HG02678 (cell line): ENCODE results near the gene DLAT.
"Not testable (repeated sequence)": the region's sequence is repeated elsewhere in the genome, so short reads cannot be mapped to it uniquely, and the experiment has no call there.

Experiments used
- ATAC-seq: cut with Tn5 transposase; IDR thresholded peaks from one replicate; pipeline ENCODE4 v1.9.1; 2021; ENCODE audit warnings: mild to moderate bottlenecking, moderate library complexity; ENCODE audit not compliant: unreplicated experiment

The DLAT gene

DNA sequence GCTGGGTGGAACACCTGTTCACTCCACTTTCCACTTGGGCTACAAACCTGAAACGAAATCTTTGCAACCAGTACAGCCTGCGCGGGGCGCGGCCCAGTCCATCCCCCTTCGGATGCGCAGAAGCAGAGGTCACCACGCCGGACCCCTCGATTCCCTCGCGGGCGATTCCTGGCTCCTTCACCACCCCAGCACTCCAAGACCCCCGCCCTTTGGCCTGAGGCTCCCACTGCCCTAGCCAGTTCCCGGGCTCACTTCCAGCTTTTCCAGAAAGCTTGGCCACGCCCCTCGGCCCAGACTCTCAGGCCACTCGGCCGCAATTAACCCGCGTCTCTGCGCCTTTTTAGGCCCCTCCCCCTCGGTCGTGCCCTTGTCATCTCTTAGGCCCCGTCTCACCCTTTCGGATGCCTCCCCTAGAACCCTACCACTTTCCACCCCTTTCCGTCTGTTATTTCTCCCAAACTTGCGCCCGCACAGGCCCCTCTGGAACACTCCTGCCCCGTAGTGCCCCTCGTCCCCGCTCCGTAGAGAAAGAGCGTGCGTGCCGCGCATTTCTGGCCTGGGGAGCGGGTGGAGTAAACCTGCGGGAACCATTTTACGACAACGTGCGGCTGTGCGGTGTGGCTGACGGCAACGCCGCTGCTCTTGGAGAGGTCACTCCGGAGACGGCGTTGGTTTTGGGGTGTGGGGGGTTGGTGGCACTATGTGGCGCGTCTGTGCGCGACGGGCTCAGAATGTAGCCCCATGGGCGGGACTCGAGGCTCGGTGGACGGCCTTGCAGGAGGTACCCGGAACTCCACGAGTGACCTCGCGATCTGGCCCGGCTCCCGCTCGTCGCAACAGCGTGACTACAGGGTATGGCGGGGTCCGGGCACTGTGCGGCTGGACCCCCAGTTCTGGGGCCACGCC, at the start of gene DLAT:
DLAT (plus strand) TSS at position 636 of the 906 bp plus-strand sequence; CDS start at position 701, 65 bp downstream.
- peak; percentile 74 for ATAC-seq

GRCh38 chr11:111976119-111976766, 49.0 kb upstream of the DLAT start:
- ATAC-seq, result no peak

- no peak for ATAC-seq
Observed at GRCh38 chr11:111976767-111977145, 48.5 kb upstream of the DLAT start.

DNA sequence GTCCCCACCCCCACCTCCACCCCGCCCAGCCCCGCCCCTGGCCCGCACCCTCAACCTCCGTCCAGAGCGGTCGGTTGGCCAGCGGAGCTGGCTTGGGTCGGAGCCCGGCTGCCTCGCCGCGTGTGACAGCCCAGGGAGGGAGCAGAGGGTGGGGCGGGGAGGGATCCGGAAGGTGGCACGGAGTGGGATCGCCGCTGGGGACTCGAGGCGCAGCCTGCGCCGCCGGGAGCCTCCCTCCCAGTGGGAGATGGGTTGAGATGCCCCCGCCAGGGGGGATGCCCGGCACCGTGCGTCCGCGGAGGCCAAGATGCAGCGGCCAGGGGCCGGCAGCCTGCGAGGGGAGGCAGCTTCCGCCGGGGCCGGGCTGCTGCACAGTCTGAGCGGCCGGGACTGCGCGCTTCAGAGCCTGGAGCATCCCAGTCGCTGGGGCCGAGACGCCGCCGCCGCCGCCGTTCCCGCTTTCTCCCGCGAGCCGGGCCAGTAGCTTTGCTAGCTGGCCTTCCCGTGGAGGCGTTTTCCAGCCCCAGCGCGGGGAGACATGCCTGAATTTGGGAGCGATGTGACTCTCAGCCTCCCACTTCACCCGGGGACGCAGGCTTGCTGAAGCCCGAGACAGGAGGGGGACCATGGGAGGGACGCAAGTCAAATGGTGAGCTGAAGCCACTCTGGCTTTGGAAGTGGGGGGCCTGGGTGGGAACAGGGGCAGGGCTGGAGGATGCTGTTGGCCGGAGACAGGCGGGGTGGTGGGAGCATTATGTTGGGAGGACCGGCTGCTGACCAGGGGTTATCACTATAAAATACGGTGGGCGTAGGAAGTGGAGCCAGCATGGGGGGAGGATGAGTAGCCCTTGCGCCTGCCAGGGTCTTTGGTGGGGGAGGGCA, 47.8 kb upstream of the DLAT start:
- ATAC-seq, result peak; percentile 43

DNA sequence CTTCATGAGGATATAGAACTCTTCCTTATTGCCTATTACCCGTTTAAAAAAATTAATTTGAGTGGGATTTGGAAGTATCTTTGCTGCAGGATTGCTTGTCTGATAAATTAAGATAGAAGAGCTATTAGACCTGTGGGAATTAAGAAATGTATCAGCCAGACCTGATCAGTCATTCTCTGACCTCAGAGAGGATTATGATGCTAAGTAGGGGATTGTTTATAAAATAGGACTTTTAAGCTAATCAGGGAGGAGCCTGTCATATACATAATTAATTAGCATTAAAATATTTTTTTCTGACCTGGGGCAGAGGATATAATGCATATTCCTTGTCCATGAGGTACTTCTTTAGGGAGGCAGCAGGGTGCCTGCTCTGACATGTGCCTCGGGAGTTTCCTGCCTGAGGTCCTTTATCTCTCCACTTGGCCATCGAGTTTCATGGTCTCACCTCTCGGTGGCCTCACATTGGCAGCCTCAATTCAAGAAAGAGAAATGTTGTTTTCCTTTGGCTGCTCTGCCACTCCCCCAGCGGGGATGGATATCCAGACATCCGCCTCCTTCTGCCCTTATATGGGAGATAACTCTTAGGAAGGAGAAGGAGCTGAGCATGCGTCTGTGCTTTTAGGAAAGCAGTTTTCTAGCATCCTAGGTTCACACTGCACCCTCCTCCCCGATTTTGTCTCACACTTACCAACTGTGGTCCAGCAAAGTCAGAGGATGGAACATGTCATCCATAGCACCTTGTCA, 47.0 kb upstream of the DLAT start:
- ATAC-seq, result no peak

DNA sequence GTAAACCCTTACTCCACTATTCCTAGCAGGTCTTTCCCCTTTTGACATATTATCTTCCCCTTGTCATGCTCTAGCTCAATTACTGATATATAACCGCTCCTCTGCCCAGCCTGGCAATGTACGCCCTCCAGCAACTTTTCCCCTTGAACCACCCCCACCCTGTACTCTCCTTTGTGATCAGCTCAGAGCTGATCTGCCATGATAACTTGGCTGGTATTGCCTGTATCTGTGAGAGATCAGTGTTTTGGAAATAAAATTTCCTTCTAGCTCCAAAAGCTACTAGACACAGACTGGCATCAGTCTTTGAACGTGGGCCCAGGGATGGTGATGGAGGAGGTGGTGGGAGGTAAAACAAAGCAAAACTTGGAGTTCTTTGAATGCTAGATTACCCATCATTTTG, 45.1 kb upstream of the DLAT start:
- ATAC-seq, result no peak

DNA sequence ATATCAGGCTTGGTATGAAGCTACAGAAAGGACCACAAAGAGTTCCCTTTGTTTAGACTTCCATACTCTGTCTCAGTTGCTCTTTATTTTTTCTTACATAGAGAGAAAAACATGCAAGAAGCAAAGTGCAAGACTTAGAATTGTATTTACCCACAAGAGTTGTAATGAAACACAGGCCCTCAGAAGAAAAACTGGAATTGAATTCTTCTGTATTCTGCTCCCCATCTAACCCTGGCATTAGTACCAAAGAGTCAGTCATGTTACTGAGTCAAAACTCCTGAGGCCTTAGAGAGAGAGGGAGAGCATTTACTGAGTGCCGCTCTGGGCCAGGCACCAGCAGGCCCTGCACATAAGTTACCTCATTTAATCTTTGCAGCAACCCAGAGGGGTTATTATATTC, 43.9 kb upstream of the DLAT start:
- ATAC-seq, result no peak

DNA sequence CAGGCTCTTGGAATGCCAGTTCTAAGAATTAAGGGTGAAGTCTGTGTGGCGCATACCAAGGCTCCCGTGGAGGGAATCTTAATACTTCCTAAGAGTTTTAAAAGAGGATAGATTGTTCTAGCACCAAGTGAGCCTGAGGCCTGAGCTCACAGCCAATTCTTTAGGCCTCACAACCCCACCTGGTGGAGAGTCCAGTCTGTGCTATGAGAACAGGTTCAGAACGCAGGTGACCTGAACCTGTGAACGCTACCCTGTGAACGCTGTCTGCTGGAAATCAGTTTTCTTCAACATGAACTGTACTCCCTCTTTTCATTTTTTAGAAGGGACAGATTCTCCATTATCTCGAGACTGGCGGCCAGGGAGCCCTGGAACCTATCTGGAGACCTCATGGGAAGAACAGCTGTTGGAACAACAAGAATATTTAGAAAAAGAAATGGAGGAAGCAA, 43.2 kb upstream of the DLAT start:
- peak; percentile 66 for ATAC-seq

- no peak for ATAC-seq
Observed at GRCh38 chr11:111982541-111983186, 42.5 kb upstream of the DLAT start.

GRCh38 chr11:111983187-111983986, 41.8 kb upstream of the DLAT start:
- no peak for ATAC-seq

DNA sequence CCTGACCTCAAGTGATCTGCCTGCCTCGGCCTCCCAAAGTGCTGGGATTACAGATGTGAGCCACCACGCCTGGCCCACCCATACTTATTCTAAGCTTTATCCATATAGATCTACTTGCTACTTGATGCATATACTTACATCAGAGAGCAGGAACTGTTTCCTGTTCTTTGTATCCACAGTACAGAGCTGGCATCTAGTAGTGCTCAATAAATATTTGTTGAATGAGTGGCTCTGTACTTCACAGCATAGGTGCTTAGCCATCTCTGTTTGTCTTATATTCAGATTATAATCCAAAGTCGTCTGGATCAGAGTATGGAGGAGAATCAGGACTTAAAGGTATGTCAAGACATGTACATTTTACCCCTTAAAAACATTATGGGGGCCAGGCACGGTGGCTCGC, 38.6 kb upstream of the DLAT start:
- no peak for ATAC-seq

DNA sequence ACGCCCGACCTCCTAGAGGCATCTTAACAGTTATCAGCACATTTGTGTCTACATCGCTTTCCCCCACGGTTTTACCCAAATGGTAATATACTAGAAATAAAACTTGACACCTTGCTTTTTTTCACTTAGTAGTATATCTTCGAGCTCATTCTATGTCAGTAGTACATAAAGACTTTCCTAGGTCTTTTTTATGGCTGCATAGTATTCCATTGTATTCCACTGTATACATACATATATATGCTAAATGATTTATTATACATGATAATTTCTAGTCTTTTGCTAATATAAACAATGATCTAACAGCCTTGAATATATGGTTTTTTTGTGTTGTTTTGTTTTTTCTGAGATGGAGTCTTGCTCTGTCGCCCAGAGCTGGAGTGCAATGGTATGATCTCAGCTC, 34.8 kb upstream of the DLAT start:
- no peak for ATAC-seq

DNA sequence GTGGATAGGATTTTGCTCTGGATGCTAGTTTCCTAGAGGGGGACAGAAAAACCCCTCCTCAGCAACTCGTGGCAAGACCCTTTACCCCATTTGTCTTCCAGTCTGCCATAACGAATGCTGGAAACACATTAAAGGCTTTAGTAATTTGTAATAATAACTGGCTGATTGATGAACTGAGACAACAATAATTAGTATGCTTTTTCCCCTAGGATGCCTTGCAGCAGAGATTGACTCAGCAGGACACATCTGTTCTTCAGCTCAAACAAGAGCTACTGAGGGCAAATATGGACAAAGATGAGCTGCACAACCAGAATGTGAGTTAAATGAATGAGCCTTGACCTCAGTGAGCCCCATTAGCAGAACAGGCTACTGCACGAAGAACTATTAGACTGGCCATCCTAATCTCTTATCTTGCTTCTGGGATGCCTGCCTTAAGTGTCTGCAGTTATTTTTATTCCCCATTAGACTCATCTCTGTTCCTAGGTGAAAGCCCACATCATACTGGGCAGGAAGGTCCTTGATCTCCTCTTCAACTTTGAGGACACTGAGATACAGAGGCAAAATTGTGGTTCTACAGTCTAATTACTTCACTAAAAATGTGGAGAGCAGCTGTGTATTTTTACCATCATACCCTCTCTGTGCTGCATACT, 32.9 kb upstream of the DLAT start:
- no peak for ATAC-seq

GRCh38 chr11:111996129-111996528, 29.1 kb upstream of the DLAT start:
- no peak for ATAC-seq

DNA sequence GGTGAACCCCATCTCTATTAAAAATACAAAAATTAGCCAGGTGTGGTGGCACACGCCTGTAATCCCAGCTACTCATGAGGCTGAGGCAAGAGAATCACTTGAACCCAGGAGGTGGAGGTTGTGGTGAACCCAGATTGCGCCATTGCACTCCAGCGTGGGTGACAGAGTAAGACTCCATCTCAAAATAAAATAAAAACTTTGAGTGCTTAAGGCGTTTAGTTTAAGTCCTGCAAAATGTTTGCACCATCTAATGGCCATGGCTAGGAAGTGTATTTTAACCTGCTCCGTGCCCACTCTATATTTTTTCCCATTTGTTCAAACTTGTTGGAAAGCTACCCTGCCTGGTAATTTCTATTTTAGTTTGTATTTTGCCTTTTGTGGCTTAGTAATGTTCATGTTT, 28.5 kb upstream of the DLAT start:
- ATAC-seq, result not testable (repeated sequence)

DNA sequence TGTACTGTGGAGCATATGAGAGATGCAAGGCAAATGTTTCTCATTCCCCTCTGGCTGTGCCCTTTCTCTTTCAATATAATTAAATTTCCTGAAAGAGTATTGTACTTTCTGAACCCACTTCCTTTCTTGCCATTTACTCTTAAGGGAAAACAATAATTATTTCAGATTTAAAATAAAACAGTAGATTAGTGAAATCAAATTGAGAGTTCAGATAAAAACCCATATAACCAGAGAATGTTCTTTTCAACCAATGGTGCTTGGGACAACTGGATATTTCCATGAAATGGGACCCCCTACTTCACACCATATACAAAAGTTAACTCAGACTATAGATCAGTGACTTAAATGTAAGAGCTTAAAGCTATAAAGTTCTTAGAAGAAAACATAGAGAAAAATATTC, 26.1 kb upstream of the DLAT start:
- ATAC-seq, result no peak

DNA sequence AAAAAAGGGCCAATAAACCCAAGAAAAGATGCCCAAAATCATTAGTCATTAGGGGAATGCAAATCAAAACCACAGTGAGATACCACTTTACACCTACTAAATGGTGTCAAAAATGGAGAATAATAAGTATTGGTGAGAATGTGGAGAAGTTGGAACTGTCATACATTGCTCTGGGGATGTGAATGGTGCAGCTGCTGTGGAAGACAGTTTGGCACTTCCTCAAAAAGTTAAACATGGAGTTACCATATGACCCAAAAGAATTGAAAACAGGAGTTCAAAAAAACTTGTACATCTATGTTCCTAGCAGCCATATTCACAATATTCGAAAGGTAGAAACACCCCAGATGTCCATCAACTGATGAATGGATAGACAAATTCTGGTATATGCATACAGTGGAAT, 24.5 kb upstream of the DLAT start:
- ATAC-seq, result no peak

DNA sequence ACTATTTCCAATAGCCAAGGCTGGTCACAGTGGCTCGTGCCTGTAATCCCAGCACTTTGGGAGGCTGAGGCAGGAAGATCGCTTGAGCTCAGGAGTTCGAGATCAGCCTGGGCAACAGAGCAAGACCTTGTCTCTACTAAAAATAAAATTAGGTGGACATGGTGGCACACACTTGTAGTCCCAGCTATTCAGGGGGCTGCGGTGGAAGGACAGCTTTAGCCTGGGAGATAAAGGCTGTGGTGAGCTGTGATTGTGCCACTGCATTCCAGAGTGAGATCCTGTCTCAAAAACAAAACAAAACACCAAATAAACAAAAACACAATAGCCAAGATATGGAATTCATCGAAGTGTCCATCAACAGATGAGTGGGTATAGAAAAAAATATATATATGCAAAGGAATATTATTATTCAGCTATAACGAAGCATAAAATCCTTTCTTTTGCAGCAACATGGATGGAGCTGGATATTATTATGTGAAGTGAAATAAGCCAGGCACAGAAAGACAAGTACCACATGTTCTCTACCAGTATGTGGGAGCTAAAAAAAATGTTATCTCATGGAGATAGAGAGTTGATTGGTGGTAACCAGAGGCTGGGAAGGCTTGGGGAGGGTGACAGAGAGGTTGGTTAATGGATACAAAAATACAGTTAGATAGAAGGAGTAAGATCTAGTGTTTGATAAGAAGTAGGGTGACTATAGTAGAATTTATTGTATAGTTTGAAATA, 22.6 kb upstream of the DLAT start:
- no peak for ATAC-seq
